Measurements from ENCODE around the gene PGAP3.
A peak's percentile ranks its signal among the peaks of the same experiment; 100 is the strongest.

Gene PGAP3

DNA sequence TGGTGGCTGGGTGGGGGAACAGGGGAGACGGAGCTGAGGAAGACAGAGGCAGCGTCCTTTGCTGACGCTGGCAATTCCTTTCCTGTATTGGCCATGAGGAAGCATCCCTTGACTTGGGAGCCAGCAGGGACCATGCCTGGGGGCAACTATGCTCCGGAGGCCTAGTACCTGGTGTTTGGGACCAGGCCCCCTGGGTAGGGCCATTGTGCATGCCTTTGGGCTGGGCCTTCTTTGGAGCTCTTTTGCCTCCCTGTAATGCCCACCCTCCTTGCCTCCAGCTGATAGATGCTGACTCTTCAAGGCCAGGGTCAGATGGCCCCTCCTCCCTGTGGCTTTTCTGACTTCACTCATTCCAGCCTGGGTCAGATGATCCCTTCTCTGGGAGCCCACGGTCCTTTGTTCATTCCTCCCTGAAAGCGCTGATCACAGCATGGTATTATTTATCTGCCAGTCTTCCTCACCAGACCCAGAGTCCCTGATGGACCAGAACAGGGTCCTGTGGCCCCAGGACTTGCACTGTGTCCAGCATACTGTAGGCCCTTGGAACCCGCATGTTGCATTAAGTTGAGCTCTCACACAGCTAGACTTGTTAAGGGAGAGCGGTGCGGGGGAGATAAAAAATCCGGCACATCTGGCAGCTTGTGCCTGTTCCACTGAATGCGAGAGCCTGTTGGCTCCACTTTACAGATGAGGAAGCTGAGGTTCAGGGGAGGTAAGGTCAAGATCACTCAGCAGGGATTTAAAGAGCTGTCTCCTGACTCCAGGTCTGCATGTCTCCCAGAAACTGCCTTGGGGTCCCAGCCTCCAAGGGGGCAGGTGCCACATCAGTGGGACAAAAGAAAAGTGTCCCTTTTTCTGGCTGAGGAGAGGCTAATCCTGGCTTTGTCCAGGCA lies 48.0 kb downstream of the PGAP3 start:
- DNase-seq (ENCODE audit: low read depth in 2 of 2), result no peak

GRCh38 chr17:39639043-39639442 lies 48.8 kb downstream of the PGAP3 start:
- no peak for DNase-seq (ENCODE audit: low read depth in 2 of 2)

GRCh38 chr17:39638317-39638716 lies 49.5 kb downstream of the PGAP3 start:
- DNase-seq (ENCODE audit: low read depth in 2 of 2), result no peak

- DNase-seq (ENCODE audit: low read depth in 2 of 2), result peak; percentile 78 to 88
Observed at GRCh38 chr17:39636927-39637736, 50.7 kb downstream of the PGAP3 start, which contains the start of gene STARD3. STARD3 (plus strand) TSS chr17:39637144; CDS start chr17:39653532, 16,388 bp downstream.

DNA sequence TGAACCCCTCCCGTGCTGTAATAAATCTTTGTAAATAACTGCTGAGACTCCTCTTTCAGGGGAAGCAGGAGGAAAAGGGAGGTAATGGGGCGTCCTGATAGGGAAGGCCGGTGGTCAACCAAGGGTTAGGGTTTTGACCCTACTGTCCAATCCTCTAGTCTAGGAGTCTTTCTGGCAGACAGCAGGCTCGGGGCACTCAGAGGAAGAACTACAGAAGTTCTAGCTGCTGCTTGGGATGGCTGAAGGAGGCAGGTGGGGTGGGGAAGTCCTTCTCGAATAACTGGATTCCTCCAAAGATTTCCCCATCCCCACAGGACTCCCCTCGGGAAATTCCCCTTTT lies 51.3 kb downstream of the PGAP3 start:
- DNase-seq (ENCODE audit: low read depth in 2 of 2), result no peak

GRCh38 chr17:39635614-39636176 lies 52.2 kb downstream of the PGAP3 start:
- DNase-seq (ENCODE audit: low read depth in 2 of 2), result no peak

GRCh38 chr17:39634384-39634871 lies 53.4 kb downstream of the PGAP3 start:
- DNase-seq (ENCODE audit: low read depth in 2 of 2), result no peak

DNA sequence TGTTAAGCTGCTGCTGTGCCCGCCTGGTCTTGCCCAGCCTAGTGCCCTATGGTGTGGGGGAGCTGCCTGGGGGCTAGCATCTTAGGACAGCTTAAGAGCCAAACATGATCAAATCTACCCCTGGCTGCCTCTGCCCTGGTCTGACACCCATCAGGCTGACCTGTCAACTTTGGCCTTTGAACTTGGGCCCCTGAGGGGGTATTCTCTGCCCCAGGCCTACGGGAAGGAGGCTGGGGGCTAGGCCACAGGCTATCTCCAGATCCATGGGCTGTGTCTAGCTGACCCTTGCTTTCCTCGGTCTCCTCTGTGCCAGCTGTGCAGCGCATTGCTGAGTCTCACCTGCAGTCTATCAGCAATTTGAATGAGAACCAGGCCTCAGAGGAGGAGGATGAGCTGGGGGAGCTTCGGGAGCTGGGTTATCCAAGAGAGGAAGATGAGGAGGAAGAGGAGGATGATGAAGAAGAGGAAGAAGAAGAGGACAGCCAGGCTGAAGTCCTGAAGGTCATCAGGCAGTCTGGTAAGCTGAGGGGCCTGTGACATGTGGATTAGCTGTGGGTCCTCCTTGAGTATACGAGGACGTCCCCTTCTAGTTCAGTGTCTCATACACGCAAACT lies 54.2 kb downstream of the PGAP3 start:
- DNase-seq (ENCODE audit: low read depth in 2 of 2), result no peak

DNA sequence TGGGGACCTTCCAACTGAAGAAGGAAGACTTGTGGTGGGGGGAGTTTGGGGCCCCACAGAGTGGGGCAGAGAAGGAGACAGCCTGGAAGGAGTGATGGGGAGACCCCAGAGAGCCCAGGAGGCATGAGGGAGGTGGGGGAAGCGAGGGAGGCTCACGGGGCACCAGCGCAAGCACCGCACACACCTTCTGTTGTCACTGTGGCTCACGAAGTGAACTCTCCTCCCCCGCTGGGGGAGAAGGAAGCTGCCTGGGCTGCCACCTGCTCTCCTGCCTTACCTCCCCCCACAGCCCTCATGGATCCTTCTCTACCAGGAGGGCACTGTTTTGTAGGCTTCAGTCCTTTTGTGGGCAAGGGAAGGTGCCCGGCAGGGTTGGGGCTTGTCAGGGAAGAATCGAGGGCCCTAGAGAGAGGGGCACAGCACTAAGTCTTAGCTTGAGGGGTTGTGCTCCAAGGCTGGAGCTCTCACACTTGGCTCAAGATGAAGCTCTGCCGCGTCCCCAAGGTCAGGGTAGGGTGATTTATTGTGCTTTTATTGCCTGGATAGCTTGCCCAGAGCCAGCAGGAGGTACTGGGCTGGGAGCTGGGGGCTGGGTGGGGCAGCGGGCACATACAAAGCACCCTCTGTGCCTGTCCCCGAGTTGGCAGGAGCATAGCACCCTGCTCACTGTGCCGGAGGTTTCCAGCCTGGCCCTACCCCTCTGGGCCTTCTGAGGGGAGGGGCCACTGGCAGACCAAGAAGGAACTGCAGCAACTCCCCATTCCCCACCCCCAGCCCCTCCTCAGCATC lies 55.5 kb downstream of the PGAP3 start:
- no peak for DNase-seq (ENCODE audit: low read depth in 2 of 2)

DNA sequence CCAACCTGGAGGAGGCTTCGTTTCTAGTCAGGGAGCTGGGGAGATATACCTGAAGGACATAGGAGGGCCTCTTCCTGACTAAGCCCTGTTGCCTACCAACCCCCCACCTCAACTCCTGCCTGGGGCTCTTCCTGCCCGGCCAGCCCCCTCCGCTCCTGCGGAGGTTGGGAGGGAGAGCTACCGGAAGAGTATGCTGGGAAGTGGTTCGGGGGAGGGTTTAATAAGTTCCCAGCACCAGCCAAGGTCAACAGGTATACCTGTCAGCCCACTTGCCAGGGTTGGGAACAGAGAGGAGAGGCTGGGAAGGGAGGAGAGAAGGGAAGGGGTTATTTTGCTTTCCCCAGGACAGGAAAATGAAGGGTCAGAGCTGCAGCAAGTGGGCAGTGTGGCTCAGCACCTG lies 56.5 kb downstream of the PGAP3 start:
- no peak for DNase-seq (ENCODE audit: low read depth in 2 of 2)

- DNase-seq (ENCODE audit: low read depth in 2 of 2), result no peak
Observed at GRCh38 chr17:39629898-39630297, 58.0 kb downstream of the PGAP3 start.

GRCh38 chr17:39629494-39629880 lies 58.4 kb downstream of the PGAP3 start:
- DNase-seq (ENCODE audit: low read depth in 2 of 2), result no peak

- no peak for DNase-seq (ENCODE audit: low read depth in 2 of 2)
Observed at GRCh38 chr17:39628655-39629493, 59.0 kb downstream of the PGAP3 start.

DNA sequence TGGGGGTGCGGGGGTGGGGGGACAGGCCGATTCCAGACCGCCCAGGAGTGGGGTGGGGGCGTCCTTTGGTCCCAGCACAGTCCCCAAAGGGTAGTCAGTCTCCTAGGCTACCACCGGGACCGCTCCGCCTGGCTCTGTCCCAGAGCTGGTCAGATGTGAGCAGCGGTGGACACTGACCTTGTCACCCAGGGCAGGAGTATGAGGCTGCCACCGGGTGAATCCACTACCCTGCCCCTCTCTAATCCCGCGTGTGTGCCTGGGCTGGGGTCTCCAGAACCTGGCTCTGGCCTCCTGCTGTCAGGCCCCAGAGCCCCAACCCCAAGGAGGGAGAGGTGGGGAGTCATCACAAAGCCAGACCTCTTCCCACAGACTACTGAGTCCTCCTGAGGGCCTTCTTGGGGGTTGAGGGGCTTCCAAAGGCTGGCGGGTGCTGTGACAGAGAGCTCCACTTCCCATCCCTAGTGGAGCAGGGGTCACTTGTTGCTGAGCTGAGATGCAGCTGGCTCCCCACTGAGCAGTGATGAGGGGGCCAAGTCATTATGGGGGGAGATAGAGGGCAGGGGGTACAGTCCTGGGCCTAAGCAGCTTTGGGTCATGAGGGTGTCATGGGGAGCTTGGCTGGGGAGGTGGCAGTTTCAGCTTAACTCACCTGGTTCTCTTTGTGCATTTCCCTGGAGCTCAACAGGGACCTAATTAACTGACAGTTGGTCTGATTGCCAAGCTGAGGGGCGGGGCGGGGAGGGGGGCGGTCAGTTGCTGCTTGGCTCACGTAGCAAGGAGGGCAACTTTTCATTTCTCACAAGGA lies 59.9 kb downstream of the PGAP3 start:
- DNase-seq (ENCODE audit: low read depth in 2 of 2), result no peak

DNA sequence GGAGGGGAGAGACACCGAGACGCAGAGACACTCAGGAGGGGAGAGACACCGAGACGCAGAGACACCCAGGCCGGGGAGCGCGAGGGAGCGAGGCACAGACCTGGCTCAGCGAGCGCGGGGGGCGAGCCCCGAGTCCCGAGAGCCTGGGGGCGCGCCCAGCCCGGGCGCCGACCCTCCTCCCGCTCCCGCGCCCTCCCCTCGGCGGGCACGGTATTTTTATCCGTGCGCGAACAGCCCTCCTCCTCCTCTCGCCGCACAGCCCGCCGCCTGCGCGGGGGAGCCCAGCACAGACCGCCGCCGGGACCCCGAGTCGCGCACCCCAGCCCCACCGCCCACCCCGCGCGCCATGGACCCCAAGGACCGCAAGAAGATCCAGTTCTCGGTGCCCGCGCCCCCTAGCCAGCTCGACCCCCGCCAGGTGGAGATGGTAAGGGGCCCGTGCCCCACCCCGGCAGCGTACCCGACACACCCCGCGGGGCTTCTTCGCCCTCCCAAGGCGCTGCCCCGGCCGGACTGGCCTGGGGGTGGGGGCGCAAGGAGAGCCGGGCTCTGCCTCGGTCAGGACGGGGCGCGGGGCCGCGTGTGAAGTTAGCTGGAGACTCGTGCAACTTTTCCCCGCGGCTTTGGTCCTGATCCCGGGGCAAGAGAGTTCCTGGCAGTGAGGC lies 60.7 kb downstream of the PGAP3 start:
- no peak for DNase-seq (ENCODE audit: low read depth in 2 of 2)

- DNase-seq (ENCODE audit: low read depth in 2 of 2), result peak; percentile 24 to 29
Observed at GRCh38 chr17:39626171-39627046, 61.4 kb downstream of the PGAP3 start, which contains the start of gene PPP1R1B. PPP1R1B (plus strand) TSS chr17:39626952; CDS start chr17:39627393, 441 bp downstream.

DNA sequence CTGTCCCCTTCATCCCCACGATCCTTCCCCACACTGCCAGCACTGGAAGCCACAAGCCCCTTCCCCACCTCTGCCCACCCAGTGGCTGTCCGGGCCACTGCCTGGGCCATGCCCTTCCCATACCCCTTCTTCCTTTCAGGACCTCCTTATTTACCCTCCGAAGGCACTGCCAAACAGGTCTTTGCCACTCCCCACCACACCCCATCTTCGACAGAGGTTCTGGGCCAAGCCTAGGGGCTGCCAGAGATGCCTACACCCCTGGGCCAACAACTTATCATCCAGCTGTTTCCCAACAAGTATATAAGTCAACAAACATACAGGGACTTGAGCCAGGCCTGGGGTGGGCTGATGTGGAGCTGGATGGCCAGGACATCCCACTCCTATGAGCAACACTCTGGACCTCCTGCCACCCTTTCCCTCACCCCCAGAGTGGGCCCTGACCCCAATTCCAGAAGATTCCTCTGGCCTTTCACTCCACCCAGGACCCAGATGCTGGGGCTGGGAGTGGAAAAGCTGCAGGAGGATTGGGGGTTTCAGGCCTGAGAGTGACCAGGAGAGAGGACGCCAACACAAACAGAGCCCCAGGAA lies 62.6 kb downstream of the PGAP3 start:
- DNase-seq (ENCODE audit: low read depth in 2 of 2), result no peak

Measured in stimulated activated CD8-positive, alpha-beta memory T cell treated with anti-CD3 and anti-CD28 coated beads, Interleukin-7, amount 100 ng/mL, for 4 hours (primary cell).